SKM-1 (cell line): ENCODE results near the gene TOMM34.

Experiments used
- DNase-seq: peaks from one replicate; lab custom pipeline; 2025; ENCODE audit not compliant: unreplicated experiment; lab: John Stamatoyannopoulos, UW

TOMM34 gene, protein sequence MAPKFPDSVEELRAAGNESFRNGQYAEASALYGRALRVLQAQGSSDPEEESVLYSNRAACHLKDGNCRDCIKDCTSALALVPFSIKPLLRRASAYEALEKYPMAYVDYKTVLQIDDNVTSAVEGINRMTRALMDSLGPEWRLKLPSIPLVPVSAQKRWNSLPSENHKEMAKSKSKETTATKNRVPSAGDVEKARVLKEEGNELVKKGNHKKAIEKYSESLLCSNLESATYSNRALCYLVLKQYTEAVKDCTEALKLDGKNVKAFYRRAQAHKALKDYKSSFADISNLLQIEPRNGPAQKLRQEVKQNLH

DNA sequence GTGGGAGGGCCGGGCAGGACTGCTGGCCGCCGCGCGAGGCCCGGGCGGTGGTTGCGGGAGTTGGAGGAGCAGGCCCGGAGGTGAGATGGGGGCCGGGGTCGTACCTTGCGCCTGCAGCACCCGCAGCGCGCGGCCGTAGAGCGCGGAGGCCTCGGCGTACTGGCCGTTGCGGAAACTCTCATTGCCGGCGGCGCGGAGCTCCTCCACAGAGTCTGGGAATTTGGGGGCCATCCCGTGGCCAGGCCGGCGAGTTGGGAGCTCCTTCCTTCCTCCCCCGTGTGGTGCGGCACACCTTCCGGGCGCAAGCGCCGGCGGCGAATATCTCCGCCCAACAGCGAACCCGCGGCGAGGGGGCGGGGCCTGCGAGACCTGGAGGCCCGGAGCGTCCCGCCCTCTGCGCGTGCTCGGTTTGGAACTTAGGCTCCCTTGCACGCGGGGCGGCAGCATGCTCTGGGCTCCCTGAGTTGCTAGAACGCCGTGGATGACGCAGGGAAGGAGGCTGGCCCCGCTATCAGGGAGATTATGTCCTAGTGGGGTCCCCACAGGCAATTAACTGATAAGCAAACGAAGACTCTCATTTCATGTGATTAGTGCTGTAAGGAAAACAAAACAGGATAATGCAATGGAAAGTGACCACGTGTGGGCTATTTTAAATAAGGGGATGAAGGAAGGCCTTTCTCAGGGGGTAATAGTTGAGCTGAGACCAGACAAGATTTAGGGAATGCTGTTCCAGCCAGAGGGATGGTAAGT lies at the start of gene TOMM34:
TSS of gene TOMM34 (minus strand) at position 295 of the 750 bp plus-strand sequence. CDS start at position 231, 64 bp downstream.
- peak; percentile 85 for DNase-seq

DNA sequence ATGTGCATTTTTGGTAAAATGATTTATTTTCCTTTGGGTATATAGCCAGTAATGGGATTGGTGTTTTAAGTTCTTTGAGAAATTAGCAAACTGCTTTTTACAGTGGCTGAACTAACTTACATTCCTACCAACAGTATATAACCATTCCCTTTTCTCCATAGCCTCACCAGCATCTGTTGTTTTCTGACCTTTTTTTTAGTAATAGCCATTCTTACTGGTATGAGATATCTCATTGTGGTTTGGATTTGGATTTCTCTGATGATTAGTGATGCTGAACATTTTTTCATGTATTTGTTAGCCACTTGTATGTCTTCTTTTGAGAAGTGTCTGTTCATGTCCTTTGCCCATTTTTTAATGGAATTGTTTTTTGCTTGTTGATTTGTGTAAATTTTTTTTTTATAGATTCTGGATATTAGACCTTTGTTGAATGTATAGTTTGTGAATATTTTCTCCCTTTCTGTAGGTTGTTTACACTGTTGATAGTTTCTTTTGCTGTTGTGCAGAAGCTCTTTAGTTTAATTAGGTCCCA lies 48.4 kb upstream of the TOMM34 start:
- no peak for DNase-seq

DNA sequence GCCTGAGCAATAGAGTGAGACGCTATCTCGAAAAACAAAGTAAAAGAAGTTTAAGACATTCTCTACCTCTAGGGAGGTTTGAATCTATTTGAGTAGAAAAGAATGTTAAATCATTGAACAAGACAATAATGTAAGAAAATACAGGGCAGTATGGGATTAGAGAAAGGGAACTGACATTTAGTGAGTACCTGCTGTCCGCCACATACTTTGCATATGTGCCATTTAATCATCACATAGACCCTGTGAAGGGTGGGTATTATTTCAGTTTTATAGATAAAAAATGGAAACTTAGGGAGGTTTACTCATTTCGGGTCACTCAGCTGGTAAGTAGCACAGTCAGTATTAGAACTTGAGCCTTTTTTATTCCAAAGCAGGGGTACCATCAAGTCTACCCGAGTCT lies 37.5 kb upstream of the TOMM34 start:
- no peak for DNase-seq

DNA sequence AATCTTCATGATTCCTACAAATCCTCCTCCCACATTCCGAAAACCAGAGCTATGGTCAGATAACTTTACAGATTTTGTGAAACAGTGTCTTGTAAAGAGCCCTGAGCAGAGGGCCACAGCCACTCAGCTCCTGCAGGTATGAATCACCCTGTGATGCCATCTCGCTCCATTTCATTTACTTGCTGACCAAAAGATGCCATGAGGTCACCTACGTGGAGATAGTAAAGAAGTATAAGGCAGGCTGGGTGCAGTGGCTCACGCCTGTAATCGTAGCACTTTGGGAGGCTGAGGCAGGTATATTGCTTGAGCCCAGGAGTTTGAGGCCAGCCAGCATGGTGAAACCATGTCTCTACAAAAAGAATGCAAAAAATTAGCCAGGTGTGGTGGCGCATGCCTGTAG lies 37.0 kb upstream of the TOMM34 start:
- DNase-seq, result no peak

DNA sequence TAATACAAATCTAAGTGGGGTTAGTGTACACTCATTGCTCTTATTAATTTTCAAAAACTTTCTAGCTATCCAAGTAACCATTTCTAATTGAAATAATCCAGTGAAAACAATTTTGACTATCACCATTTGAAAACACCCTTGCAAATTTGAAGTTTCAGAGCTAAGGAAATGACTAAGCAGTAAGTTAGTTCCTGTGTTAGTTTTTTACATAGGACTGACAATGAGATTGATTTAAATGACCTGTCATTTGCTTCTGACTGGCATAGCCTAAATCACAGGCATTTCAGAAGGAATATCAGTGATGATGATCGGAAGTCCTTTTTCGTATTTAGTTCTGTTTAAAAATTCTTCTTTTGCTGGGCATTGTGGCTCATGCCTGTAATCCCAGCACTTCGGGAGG lies 33.1 kb upstream of the TOMM34 start:
- no peak for DNase-seq

DNA sequence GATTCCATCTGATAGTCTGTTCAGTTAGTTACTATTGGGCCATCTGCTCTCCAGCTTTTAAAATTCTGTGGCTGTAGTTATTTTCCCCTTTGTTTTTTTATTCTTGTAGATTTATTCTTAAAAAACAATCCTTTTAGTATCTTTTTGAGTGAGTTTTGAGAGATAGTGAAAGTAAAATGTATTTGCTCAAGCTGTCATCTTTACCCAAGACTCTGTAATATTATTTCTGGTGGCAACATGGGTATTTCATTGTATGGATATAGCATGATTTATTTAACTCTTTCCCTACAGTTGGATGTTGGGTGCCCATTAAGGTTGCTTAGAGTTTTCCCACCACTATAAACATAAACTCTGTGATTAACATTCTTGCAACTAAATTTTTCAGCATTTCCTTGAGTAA lies 30.8 kb upstream of the TOMM34 start:
- DNase-seq, result no peak

DNA sequence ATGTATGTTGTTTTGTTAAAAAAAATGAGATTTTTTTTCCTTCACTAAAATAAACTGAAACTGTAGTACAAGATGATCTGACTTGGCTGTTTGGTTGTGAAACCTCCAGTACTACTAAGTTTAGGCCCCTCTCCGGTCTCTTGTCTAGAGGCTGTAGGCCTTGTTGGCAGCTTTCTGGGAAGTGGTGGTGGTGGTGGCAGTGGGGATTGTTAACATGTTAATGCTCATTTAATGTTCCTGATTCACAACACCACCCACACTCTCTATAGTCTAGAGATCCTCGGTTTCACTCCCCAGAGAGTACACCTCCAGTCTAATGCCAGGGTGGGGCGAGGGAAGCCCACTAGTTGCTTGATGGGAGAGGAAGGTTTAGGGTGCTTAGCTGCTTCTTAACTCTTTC lies 30.2 kb upstream of the TOMM34 start:
- no peak for DNase-seq

DNA sequence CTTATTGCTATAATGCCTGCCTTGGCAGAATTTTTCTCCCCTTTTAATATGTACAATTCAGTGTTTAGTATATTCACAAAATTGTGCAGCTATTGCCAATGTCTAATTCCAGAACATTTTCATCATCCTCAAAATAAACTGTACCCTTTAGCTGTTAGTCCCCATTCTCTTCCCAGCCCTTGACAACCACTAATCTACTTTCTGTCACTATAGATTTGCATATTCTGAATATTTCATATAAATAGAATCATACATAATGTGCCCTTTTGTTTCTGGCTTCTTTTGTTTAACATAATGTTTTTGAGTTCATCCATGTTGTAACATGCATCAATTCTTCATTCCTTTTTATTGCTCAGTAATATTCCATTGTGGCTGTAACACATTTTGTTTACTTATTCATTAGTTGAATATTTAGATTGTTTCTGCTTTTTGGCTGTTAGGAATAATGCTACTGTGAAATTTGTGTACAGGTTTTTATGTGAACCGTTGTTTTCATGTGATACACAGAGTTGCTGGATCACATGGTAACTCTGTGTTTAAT lies 28.5 kb upstream of the TOMM34 start:
- DNase-seq, result no peak

DNA sequence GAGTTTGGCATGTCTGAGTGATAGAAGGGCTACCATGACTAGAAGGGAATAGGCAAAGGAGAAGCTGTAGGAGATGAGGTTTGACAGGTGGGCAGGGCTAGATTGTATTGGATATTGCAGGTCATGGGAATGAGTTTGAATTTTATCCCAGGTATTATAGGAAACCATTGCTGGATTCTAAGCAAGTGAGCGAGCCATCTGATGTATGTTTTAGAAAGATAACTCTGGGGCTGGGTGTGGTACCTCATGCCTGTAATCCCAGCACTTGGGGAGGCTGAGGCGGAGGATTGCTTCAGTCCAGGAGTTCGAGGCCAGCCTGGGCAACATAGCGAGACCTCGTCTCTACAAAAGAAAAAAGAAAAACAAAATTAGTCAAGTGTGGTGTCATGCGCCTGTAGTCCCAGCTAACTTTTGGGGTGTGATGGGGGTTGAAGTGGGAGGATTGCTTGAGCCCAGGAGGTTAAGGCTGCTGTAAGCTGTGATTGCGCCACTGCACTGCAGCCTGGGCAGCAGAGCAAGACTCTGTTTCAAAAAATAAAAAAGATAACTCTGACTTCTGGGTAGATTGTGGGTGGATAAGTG lies 23.0 kb upstream of the TOMM34 start:
- DNase-seq, result no peak

DNA sequence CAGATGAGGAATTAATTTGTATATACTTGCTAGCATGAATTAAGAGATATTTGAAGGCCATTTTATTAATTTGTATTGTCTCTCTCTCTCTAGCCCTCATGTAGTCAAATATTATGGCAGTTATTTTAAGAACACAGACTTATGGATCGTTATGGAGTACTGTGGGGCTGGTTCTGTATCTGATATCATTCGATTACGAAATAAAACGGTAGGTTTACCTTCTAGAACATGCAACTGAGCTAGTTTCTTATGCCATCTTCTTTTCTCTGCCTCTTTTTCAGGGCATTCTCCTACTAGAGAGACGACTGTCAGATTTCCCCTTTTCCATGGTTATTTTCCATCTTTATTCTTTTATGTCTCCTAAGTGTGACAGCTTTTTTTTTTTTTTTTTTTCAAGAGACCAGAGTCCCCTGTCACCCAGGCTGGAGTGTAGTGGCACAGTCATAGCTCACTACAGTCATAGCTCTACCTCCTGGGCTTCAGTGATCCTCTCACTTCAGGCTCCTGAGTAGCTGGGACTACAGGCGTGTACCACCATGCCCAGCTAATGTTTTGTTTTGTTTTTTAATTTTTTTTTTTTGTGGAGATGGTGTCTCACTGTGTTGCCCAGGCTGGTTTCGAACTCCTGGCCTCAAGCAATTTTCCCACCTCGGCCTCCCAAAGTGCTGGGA lies 21.7 kb upstream of the TOMM34 start:
- no peak for DNase-seq

DNA sequence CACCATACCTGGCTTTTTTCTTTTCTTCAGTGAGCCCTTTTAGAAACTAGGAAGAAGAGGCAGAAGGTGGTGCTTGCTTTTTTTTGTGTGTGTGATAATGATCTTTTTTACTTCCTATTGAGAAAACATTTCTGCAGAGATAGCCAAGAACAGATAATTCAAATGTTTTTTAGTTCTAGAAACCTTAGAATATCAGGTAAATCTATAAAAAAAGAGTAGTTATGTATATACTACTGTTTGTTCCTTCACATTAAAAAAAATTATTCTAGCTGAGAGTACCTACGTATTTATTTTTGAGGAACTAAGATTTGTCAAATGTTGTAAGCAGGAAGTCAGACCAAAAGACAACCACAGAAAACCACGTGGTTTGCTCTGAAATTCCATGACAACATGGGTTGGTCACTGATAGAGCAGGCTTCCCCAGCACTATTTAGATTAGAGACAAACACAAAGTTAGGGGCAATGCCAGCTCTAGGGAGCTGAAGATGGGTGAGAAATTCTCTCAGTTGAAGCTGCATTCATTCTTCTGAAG lies 19.0 kb upstream of the TOMM34 start:
- DNase-seq, result peak; percentile 84

DNA sequence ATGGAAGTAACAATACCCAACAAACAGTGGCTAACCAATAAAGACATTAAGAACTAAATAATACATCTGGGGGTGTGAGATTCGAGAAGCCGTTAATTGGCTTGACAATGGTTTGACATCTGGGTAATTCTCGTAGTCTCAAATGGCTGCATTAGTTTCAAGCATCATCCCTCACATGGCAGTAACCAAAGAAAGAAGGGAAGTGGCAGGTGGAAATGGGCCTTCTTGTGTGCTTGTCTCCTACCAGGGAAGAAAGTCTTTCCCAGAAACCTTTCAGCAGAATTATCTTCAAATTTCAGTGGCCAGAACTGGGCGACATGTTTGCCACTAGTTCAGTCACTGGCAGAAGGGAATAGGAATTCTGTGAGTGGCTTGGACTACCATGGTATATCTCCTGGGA lies 16.5 kb upstream of the TOMM34 start:
- no peak for DNase-seq

DNA sequence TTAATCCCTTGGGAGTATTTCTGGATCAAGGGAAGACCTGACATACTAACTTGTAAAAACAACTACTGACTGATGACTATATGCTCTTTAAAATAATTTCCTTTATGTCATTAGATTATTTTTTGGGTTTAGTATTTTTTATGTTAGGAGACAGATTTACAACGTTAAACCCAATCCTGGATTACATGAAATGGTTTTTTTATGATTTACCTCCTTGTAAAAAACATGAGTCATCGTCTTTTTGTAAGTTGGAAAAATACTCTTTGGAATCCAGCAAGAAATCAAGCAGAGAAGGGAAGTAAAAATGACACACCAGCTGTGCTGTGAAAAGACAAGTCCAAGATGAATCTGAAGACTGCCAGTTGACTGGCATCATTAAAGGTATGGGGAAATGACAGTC lies 12.9 kb upstream of the TOMM34 start:
- DNase-seq, result no peak

DNA sequence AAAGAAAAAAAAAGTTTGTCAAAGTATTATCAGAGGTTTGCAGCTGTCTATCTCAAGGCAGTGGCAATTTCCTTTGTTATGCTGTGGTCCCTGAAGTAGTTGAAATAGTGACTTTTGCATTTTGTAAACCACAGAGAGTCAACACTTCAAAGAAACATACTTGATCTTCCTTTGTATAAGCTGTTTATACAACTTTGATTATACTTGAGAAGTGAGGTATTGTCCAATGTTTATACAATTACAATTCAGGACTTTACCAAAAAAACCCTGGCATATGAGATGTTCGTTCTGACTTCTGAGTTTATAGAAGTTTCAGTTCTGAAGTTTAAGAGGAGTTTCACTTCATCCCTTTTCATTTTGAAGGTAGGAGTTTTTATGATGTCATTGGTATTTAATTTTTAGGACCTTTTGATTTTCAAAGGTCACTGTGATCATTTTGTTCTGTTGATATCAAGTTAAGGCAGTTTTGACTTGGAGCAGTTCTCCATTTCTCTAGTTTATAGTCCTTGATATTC lies 10.1 kb upstream of the TOMM34 start:
- DNase-seq, result no peak

DNA sequence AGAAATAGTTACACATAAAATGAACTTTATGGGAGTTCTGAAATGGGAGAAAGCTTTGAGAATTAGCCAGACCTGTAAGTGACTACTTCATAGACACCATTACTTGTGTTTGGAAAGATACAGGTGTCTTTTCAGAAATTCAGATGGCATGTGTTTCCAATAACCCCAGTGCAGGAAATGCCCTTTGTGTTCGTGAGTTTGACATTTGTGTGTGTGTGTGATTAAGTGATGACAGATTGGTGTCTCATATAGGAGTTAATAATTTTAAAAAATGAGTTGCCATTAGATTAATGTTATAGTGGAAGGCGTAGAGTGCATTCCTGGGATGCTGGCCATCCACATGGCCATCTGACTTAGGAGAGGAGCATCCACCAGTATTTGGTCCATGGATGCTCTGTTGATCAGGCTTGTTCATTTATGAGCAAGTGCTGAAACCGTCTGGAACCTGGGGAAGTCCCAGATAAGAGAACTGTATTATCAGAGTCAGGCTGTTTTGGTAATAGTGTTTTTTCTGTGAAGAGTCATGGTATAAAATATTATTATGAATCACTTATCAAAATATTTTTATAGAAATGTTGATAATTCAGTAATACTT lies 9.2 kb upstream of the TOMM34 start:
- no peak for DNase-seq

DNA sequence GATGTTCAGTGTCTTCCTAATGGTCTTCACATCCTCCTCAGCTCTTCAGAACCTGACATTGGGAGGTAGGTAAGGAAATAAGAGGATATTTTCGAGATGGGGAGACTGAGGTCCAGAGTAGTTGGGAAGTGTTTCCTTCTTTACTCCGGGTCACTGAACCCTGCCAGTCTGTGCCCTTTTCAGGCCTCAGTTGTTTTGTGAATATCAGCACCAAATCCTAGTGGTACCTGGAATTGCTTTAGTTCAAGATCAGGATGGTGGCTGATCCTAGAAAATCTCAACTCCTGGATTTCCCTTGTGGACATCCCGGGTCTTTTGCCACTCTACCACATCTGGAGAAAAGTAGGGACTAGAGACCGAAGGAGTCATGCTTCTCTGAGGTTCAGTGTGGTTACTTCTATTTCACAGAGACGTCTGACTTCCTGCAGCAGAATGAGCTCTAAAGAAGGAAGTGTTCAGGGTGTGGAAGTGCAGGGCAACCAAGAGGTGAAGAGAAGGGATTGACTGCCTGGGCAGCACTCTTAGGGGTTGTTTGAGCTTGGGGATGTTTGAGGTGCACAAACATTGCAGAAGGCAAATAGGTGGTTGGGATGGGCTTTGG lies 7.1 kb upstream of the TOMM34 start:
- DNase-seq, result peak; percentile 84

DNA sequence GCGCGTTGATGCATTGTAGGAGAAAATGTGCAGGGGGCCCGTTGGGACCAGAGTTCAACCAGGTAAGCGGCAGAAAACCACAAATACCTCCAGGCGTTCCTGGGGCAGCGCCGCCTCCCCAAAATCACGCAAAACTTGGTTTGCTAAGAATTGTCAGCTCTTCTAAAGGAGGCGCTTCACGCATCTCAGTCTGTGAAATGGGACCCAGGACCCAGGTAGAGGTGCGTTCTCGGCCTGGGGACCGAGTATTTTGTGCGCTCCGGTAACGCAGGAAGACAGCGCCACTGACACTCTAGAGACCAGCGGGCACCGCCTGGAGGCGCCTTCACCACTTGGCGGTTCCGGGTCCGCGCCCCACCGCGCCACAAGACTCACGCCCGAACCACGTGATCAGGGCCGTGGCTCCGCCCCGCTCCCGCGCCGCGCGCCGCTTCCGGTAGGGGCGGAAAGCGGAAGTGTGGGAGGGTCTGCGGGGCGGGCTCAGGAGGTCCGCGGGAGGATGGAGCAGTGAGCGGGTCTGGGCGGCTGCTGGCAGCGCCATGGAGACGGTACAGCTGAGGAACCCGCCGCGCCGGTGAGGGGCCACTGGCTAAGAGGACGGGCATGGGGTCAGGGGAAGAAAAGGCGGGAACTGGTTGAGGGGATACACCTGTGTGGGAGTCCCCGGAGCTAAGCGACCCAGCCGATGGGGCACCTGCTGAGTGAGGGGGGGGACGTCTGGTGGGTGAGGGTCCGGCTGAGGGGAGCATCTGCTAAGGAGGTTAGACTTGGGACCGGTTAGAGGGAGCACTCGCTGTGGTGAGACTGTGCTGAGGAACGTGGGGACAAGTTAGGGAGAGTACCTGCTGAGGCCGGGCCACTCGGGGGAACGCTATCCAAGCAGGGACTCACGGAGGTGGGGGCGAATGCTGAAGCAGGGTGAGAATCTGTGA lies 6.1 kb upstream of the TOMM34 start, which contains the start of gene STK4:
TSS of gene STK4 (plus strand) at position 483 of the 932 bp plus-strand sequence. CDS start at position 540, 57 bp downstream.
- DNase-seq, result peak; percentile 88

DNA sequence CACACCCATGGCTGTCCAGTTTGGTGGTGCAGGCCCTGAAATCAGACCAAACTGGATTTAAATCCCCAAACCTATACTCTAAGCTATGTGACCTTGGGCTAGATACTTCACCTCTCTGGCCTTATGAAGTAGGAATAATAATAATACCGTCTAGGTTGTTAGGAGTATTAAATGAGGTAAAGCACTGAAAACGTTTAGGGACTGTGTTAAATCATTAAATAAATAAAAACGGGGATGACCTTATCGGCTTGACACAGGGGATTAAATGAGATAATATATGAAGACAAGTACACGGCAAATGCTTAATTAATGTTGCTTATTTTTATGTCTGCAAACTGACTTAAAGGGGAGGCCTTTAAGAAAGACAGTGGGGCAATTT lies 5.4 kb upstream of the TOMM34 start:
- no peak for DNase-seq
